Activated CD8-positive, alpha-beta T cell treated with anti-CD3 and anti-CD28 coated beads for 36 hours (primary cell): ENCODE measurements around the gene BCL2. TPM values are rescaled to one million over a fixed set of nuclear protein-coding genes. Genes with fewer than 3 reads are reported as not detected.
A peak's percentile ranks its signal among the peaks of the same experiment; 100 is the strongest.

ENCODE experiments used
- ATAC-seq: fragments of 200-7000 bp; cut with Tn5 transposase; one replicate; pipeline ENCODE4 v1.10.0; 2021; ENCODE audit warnings: mild to moderate bottlenecking, moderate library complexity
- CTCF ChIA-PET: fragments of 350-600 bp; sonication (Branson Sonifier 250); formaldehyde crosslinking; loops from one replicate; lab custom pipeline; 2021; ENCODE audit warnings: antibody characterized with exemption; lab: Charles Lee
- POLR2A ChIA-PET: fragments of 350-600 bp; sonication (Branson Sonifier 250); formaldehyde crosslinking; loops from one replicate; lab custom pipeline; 2021; ENCODE audit warnings: antibody characterized with exemption; lab: Charles Lee
- DNase-seq: peaks from one replicate; pipeline ENCODE4 v3.0.0-alpha.2; 2020
- H3K27ac Mint-ChIP-seq: one replicate; pipeline ENCODE4 v1.8.0; 2021; ENCODE audit warnings: mild to moderate bottlenecking, mixed read lengths
- H3K27me3 Mint-ChIP-seq: one replicate; pipeline ENCODE4 v1.8.0; 2021; ENCODE audit warnings: mixed read lengths
- H3K36me3 Mint-ChIP-seq: one replicate; pipeline ENCODE4 v1.8.0; 2021; ENCODE audit warnings: low read depth, mixed read lengths
- H3K4me1 Mint-ChIP-seq: one replicate; pipeline ENCODE4 v1.8.0; 2021; ENCODE audit warnings: low read depth, mixed read lengths
- H3K4me3 Mint-ChIP-seq: one replicate; pipeline ENCODE4 v1.8.0; 2021; ENCODE audit warnings: mild to moderate bottlenecking, moderate library complexity, mixed read lengths
- H3K9me3 Mint-ChIP-seq: one replicate; pipeline ENCODE4 v1.8.0; 2021; ENCODE audit warnings: mixed read lengths
- intact Hi-C: fragments of 100-400 bp; cut with micrococcal nuclease; formaldehyde crosslinking; loops from one replicate; pipeline ENCODE4 v1.10.0; 2022
- total RNA-seq, 2 experiments: library from RNA; stranded (reverse); gene quantifications; one replicate each; pipeline ENCODE4 v1.2.3, GENCODE V29; 2021
- TF ChIP-seq, protein P1 (sequence below): fragments of 200-600 bp; IDR thresholded peaks from one replicate; pipeline ENCODE4 v1.8.0; 2022; ENCODE audit warnings: antibody characterized with exemption, mild to moderate bottlenecking

The BCL2 gene
- total RNA-seq, 2 experiments from 2014 or later = 104 to 107 TPM

GRCh38 chr18:63207835-63208234 lies 111.7 kb downstream of the BCL2 start:
- H3K27ac Mint-ChIP-seq = peak overlapping the region; percentile 94

GRCh38 chr18:63207143-63207790 lies 112.3 kb downstream of the BCL2 start:
- ChIA-PET POLR2A (interaction anchor here (0.9 to 7.1 kb wide), 12 partner anchors 10 to 158 kb away, joined by 3 to 40 read pairs (median 4); partner anchors contain the start of gene BCL2), CTCF (interaction anchor here (0.6 to 8.9 kb wide), 4 partner anchors 52 to 116 kb away, joined by 3 to 71 read pairs (median 4); partner anchors contain the start of gene BCL2)
- Mint-ChIP-seq H3K27me3 (no peaks in the 10 kb centered on the region), H3K4me1 (peaks cover 94% of the 10 kb centered on the region), H3K36me3 (peaks cover 77% of the 10 kb centered on the region), H3K9me3 (no peaks in the 10 kb centered on the region), H3K4me3 (peak overlapping the region; percentile 72), H3K27ac (peak overlapping the region; percentile 84)
- intact Hi-C loops = loop anchor here (5.0 kb wide), 1 partner anchor 110 kb away; the partner anchor contains the start of gene BCL2
- TF ChIP-seq, protein P1, sequence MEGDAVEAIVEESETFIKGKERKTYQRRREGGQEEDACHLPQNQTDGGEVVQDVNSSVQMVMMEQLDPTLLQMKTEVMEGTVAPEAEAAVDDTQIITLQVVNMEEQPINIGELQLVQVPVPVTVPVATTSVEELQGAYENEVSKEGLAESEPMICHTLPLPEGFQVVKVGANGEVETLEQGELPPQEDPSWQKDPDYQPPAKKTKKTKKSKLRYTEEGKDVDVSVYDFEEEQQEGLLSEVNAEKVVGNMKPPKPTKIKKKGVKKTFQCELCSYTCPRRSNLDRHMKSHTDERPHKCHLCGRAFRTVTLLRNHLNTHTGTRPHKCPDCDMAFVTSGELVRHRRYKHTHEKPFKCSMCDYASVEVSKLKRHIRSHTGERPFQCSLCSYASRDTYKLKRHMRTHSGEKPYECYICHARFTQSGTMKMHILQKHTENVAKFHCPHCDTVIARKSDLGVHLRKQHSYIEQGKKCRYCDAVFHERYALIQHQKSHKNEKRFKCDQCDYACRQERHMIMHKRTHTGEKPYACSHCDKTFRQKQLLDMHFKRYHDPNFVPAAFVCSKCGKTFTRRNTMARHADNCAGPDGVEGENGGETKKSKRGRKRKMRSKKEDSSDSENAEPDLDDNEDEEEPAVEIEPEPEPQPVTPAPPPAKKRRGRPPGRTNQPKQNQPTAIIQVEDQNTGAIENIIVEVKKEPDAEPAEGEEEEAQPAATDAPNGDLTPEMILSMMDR = no peak
- peak; percentile 62 for ATAC-seq
- DNase-seq = peak; percentile 75

More at GRCh38 chr18:63207835-63208234, 111.7 kb downstream of the BCL2 start:
- TF ChIP-seq, protein P1 = no peak
- Mint-ChIP-seq H3K9me3 (no peaks in the 10 kb centered on the region), H3K4me3 (peak overlapping the region; percentile 72), H3K4me1 (peaks cover 93% of the 10 kb centered on the region), H3K27me3 (no peaks in the 10 kb centered on the region), H3K36me3 (peaks cover 73% of the 10 kb centered on the region)
- ATAC-seq (no peak), DNase-seq (no peak)
- CTCF ChIA-PET = interaction anchor here (0.6 to 8.9 kb wide), 4 partner anchors 53 to 115 kb away, joined by 3 to 71 read pairs (median 4); partner anchors contain the start of gene BCL2
- POLR2A ChIA-PET = interaction anchor here (0.9 to 7.1 kb wide), 12 partner anchors 11 to 158 kb away, joined by 3 to 40 read pairs (median 4); partner anchors contain the start of gene BCL2
- intact Hi-C loops = loop anchor here (5.0 kb wide), 1 partner anchor 109 kb away; the partner anchor contains the start of gene BCL2

GRCh38 chr18:63206433-63207142 lies 113.0 kb downstream of the BCL2 start:
- H3K27me3 Mint-ChIP-seq = no peaks in the 10 kb centered on the region
- POLR2A ChIA-PET = interaction anchor here (1.0 to 7.1 kb wide), 12 partner anchors 10 to 112 kb away, joined by 3 to 40 read pairs (median 6); partner anchors contain the start of gene BCL2
- DNase-seq = no peak
- H3K4me3 Mint-ChIP-seq = peak overlapping the region; percentile 72
- H3K9me3 Mint-ChIP-seq = no peaks in the 10 kb centered on the region
- H3K4me1 Mint-ChIP-seq = peaks cover 92% of the 10 kb centered on the region
- intact Hi-C loops = loop anchor here (5.0 kb wide), 1 partner anchor 111 kb away; the partner anchor contains the start of gene BCL2
- peak overlapping the region; percentile 84 for H3K27ac Mint-ChIP-seq
- peak; percentile 11 for ATAC-seq
- TF ChIP-seq, protein P1 = no peak
- CTCF ChIA-PET = interaction anchor here (0.8 to 8.9 kb wide), 4 partner anchors 51 to 112 kb away, joined by 3 to 71 read pairs (median 4); partner anchors contain the start of gene BCL2
- H3K36me3 Mint-ChIP-seq = peaks cover 74% of the 10 kb centered on the region

- peaks cover 75% of the 10 kb centered on the region for H3K36me3 Mint-ChIP-seq
- CTCF ChIA-PET = interaction anchor here (0.8 to 8.9 kb wide), 4 partner anchors 10 to 113 kb away, joined by 3 to 71 read pairs (median 4); partner anchors contain the start of gene BCL2
- peak; percentile 62 for DNase-seq
Observed at GRCh38 chr18:63205791-63206252, 113.7 kb downstream of the BCL2 start.

More at GRCh38 chr18:63205791-63206252, 113.7 kb downstream of the BCL2 start:
- H3K27ac Mint-ChIP-seq = peak overlapping the region; percentile 84
- H3K4me3 Mint-ChIP-seq = peak overlapping the region; percentile 72
- no peaks in the 10 kb centered on the region for H3K27me3 Mint-ChIP-seq
- peak; percentile 36 for ATAC-seq
- TF ChIP-seq, protein P1 = no peak
- POLR2A ChIA-PET = interaction anchor here (1.2 to 7.1 kb wide), 7 partner anchors 9 to 113 kb away, joined by 3 to 40 read pairs (median 9); partner anchors contain the start of gene BCL2
- H3K4me1 Mint-ChIP-seq = peaks cover 92% of the 10 kb centered on the region
- intact Hi-C loops = loop anchor here (5.0 kb wide), 1 partner anchor 111 kb away; the partner anchor contains the start of gene BCL2
- H3K9me3 Mint-ChIP-seq = no peaks in the 10 kb centered on the region
